H1 (cell line): ENCODE results near the gene ZNF18. TPM values are rescaled to one million over a fixed set of nuclear protein-coding genes. Genes with fewer than 3 reads are reported as not detected.

Experiments
- BACH1 ChIP-seq: IDR thresholded peaks from 2 replicates; pipeline ENCODE4 v1.6.1; 2012; ENCODE audit warnings: low read length, improper control_type of control experiment
- polyA plus RNA-seq, 7 experiments: library from polyadenylated mRNA; depleted of rRNA in 3 of 7; stranded (reverse) in 5 of 7; unstranded in 2 of 7; fragments of >200 nt in 5 of 7; fragments of 200-250 nt in 2 of 7; gene quantifications; 1 replicate in 5 of 7; 2 replicates in 1 of 7; 4 replicates in 1 of 7; pipeline versions ENCODE4 v1.2.1 to v1.2.3, GENCODE V29; 2011 to 2013; ENCODE audit warnings: missing spikeins in 2 of 7, mixed read lengths in 2 of 7
- total RNA-seq: library from RNA; stranded (reverse); fragmentation: NEBNext Ultra II Directional; extraction: Animal tissue kit (Norgen Biotek cat#: 25700); gene quantifications from 2 replicates; pipeline ENCODE4 v1.2.1, GENCODE V29; 2021
- TF ChIP-seq, protein P1 (sequence below): IDR thresholded peaks from 2 replicates; pipeline ENCODE4 v1.6.1; 2012; ENCODE audit warnings: low read length, inconsistent platforms

Gene ZNF18
- total and polyA plus RNA-seq, 2 of the 8 experiments (the other 6 are each of a cell fraction or from before 2014, with no cell fraction given) = 3.0 to 9.9 TPM

DNA sequence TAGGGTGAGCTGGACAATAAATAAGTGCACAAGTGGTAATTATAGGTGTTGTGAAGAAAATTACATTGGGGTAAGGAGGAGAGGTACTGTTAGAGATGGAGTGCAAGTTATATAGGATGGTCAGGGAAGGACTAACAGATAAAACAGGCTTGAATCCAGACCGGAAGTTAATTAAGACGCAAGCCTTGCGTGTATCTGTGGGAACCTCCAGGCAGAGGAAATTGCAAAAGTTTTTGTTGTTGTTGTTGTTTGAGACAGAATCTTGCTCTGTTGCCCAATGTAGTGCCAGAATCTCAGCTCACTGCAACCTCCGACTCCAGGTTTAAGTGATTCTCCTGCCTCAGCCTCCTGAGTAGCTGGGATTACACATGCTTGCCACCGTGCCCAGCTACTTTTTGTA, 2.4 kb upstream of the ZNF18 start (continued):
- TF ChIP-seq, protein P1, sequence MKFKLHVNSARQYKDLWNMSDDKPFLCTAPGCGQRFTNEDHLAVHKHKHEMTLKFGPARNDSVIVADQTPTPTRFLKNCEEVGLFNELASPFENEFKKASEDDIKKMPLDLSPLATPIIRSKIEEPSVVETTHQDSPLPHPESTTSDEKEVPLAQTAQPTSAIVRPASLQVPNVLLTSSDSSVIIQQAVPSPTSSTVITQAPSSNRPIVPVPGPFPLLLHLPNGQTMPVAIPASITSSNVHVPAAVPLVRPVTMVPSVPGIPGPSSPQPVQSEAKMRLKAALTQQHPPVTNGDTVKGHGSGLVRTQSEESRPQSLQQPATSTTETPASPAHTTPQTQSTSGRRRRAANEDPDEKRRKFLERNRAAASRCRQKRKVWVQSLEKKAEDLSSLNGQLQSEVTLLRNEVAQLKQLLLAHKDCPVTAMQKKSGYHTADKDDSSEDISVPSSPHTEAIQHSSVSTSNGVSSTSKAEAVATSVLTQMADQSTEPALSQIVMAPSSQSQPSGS = no peak
- TF ChIP-seq BACH1 = no peak
